ENCODE results near the gene HTR4. TPM values are rescaled to one million over a fixed set of nuclear protein-coding genes. Genes with fewer than 3 reads are reported as not detected.

Gene HTR4
- total RNA-seq, 4 donors from 2014 or later = 0.25 to 1.2 (median 1.0) TPM; not detected in 1

- H3K4me3 ChIP-seq (ENCODE audit: low read depth, poor library complexity, severe bottlenecking) = no peak overlapping the region
- WGBS, 2 donors = 74 to 79% methylated on average over 1 of the region's 1 CpG
- intact Hi-C loops (cut with DNase I; ENCODE audit: low total_unique reads) = no loop called here
- DNase-seq (ENCODE audit: low spot score in 2 of 2) = no peak
- TF ChIP-seq POLR2A (IDR thresholded peaks at IDR 0.05) (no peak), CTCF (IDR thresholded peaks at IDR 0.05) (no peak)
Observed at GRCh38 chr5:148651528-148651927, 2.8 kb downstream of the HTR4 start.

- intact Hi-C loops (cut with DNase I; ENCODE audit: low total_unique reads) = no loop called here
- no peak for TF ChIP-seq CTCF (IDR thresholded peaks at IDR 0.05)
- no peak for DNase-seq (ENCODE audit: low spot score in 2 of 2)
- H3K4me3 ChIP-seq (ENCODE audit: low read depth, poor library complexity, severe bottlenecking) = no peak overlapping the region
Observed at GRCh38 chr5:148645527-148645926, 8.8 kb downstream of the HTR4 start.

- DNase-seq (ENCODE audit: low spot score in 2 of 2) = no peak
- intact Hi-C loops (cut with DNase I; ENCODE audit: low total_unique reads) = no loop called here
- no peak for TF ChIP-seq POLR2A (IDR thresholded peaks at IDR 0.05)
- TF ChIP-seq CTCF (IDR thresholded peaks at IDR 0.05) = no peak
- WGBS, 2 donors = 58 to 60% methylated on average over 4 of the region's 4 CpGs
- H3K4me3 ChIP-seq (ENCODE audit: low read depth, poor library complexity, severe bottlenecking) = no peak overlapping the region
Observed at GRCh38 chr5:148641735-148642134, 12.6 kb downstream of the HTR4 start.

- TF ChIP-seq CTCF (IDR thresholded peaks at IDR 0.05) (no peak), POLR2A (IDR thresholded peaks at IDR 0.05) (no peak)
- no peak for DNase-seq (ENCODE audit: low spot score in 2 of 2)
- no peak overlapping the region for H3K4me3 ChIP-seq (ENCODE audit: low read depth, poor library complexity, severe bottlenecking)
- intact Hi-C loops (cut with DNase I; ENCODE audit: low total_unique reads) = no loop called here
Observed at GRCh38 chr5:148640471-148640870, 13.9 kb downstream of the HTR4 start.

GRCh38 chr5:148639081-148639480 is 15.2 kb downstream of the HTR4 start:
- WGBS, 2 donors = 73 to 77% methylated on average over 2 of the region's 2 CpGs
- H3K4me3 ChIP-seq (ENCODE audit: low read depth, poor library complexity, severe bottlenecking) = no peak overlapping the region
- TF ChIP-seq CTCF (IDR thresholded peaks at IDR 0.05) = no peak
- TF ChIP-seq POLR2A (IDR thresholded peaks at IDR 0.05) = no peak
- intact Hi-C loops (cut with DNase I; ENCODE audit: low total_unique reads) = no loop called here
- DNase-seq (ENCODE audit: low spot score in 2 of 2) = no peak

- no peak overlapping the region for H3K4me3 ChIP-seq (ENCODE audit: low read depth, poor library complexity, severe bottlenecking)
- TF ChIP-seq POLR2A (IDR thresholded peaks at IDR 0.05) (no peak), CTCF (IDR thresholded peaks at IDR 0.05) (no peak)
- WGBS, 2 donors = 71 to 77% methylated on average over 3 of the region's 3 CpGs
- intact Hi-C loops (cut with DNase I; ENCODE audit: low total_unique reads) = no loop called here
- no peak for DNase-seq (ENCODE audit: low spot score in 2 of 2)
Observed at GRCh38 chr5:148636353-148636752, 18.0 kb downstream of the HTR4 start.

All from lower leg skin (tissue), 4 donors.